ENCODE measurements around the gene RPL26. TPM values are rescaled to one million over a fixed set of nuclear protein-coding genes. Genes with fewer than 3 reads are reported as not detected.

Gene RPL26
- total and polyA plus RNA-seq, 2 donors (not counting 3 experiments of a cell fraction or from before 2014, with no cell fraction given), result 1,805 to 2,229 TPM

DNA sequence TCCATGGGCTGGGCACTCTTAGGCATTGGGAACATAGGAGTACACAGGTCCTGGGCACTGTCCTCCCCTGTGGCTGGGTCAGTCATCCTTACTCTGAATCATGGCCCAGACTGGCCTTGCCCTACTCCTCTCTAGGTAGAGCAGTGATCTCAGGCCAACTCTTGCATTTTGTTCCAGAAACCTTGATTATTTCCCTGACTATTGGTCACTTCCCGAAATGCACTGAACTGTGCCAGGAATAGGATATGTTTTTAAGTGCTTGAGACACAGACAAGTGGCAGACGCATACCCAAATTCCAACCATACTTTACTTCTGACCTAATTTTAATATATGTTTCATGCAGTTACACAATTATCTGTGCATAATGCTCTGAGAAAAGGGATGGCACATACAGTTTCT is 16.8 kb downstream of the RPL26 start:
- DNase-seq (ENCODE audit: low read depth, low spot score), result peak; percentile 91

More for the DNA sequence above, 16.8 kb downstream of the RPL26 start:
- H3K79me2 ChIP-seq (ENCODE audit: control insufficient read depth, insufficient read depth, low read length), result no peaks in the 10 kb centered on the region
- H3K36me3 ChIP-seq (ENCODE audit: control insufficient read depth in 2 of 2, extremely low read depth in 1 of 2, insufficient read depth in 2 of 2, low read length in 2 of 2), result peaks cover 4 to 10% of the 10 kb centered on the region in 2 experiments
- H3K27me3 ChIP-seq (ENCODE audit: control insufficient read depth in 2 of 2, insufficient read depth in 2 of 2, low read length in 2 of 2), result no peaks in the 10 kb centered on the region
- no peak for TF ChIP-seq EZH2 (IDR thresholded peaks at IDR 0.05; ENCODE audit: borderline replicate concordance, low read depth, low read length, severe bottlenecking)
- no peak for TF ChIP-seq MYC (IDR thresholded peaks at IDR 0.05; ENCODE audit: low read depth, low read length)
- no peak for TF ChIP-seq POLR2AphosphoS5 (IDR thresholded peaks at IDR 0.05; ENCODE audit: insufficient read depth, low read depth, low read length)
- TF ChIP-seq POLR2A (IDR thresholded peaks at IDR 0.05; ENCODE audit: low read depth, low read length), result no peak
- peak; percentile 76 for TF ChIP-seq JUN (IDR thresholded peaks at IDR 0.05; ENCODE audit: borderline replicate concordance, insufficient read depth, insufficient read length, low read depth)
- no peak for TF ChIP-seq FOS (IDR thresholded peaks at IDR 0.05; ENCODE audit: borderline replicate concordance, insufficient read depth, low read length)
- no peak for TF ChIP-seq MAX (IDR thresholded peaks at IDR 0.05; ENCODE audit: insufficient read depth, insufficient read length)
- TF ChIP-seq, protein P1, sequence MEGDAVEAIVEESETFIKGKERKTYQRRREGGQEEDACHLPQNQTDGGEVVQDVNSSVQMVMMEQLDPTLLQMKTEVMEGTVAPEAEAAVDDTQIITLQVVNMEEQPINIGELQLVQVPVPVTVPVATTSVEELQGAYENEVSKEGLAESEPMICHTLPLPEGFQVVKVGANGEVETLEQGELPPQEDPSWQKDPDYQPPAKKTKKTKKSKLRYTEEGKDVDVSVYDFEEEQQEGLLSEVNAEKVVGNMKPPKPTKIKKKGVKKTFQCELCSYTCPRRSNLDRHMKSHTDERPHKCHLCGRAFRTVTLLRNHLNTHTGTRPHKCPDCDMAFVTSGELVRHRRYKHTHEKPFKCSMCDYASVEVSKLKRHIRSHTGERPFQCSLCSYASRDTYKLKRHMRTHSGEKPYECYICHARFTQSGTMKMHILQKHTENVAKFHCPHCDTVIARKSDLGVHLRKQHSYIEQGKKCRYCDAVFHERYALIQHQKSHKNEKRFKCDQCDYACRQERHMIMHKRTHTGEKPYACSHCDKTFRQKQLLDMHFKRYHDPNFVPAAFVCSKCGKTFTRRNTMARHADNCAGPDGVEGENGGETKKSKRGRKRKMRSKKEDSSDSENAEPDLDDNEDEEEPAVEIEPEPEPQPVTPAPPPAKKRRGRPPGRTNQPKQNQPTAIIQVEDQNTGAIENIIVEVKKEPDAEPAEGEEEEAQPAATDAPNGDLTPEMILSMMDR (IDR thresholded peaks at IDR 0.05; ENCODE audit: extremely low read depth in 1 of 2, insufficient read depth in 1 of 2, low read depth in 1 of 2, low read length in 2 of 2), result no peak
- H2AFZ ChIP-seq (ENCODE audit: low read depth, low read length), result no peak overlapping the region
- POLR2A ChIA-PET, result no interaction called here
- FAIRE-seq, result peak; percentile 96
- H3K9me1 ChIP-seq (replicated peaks; ENCODE audit: control insufficient read depth, extremely low read depth, insufficient read depth, low read length), result no peaks in the 10 kb centered on the region
- H3K9ac ChIP-seq (replicated peaks; ENCODE audit: extremely low read depth, insufficient read depth, low read length), result peak overlapping the region; percentile 43
- no peak overlapping the region for H3K4me3 ChIP-seq (replicated peaks in 1 of 3; ENCODE audit: insufficient read depth in 1 of 3, low read depth in 1 of 3, low read length in 3 of 3)
- intact Hi-C loops (cut with micrococcal nuclease), result no loop called here
- dilution Hi-C loops (cut with MboI; ENCODE audit: extremely low pct_ligation_motif_present, low sequenced_read_pairs), result no loop called here
- CTCF ChIA-PET, result no interaction called here
- peak overlapping the region; percentile 87 for H3K27ac ChIP-seq (ENCODE audit: insufficient read depth, low read depth, low read length)
- peaks cover 29% of the 10 kb centered on the region for H3K4me1 ChIP-seq (ENCODE audit: control insufficient read depth, extremely low read depth, insufficient read depth, low read length)
- peak overlapping the region; percentile 44 for H3K4me2 ChIP-seq (ENCODE audit: insufficient read depth, low read length)
- no peaks in the 10 kb centered on the region for H4K20me1 ChIP-seq (replicated peaks; ENCODE audit: control insufficient read depth, extremely low read depth, insufficient read depth, low read length)
- no peaks in the 10 kb centered on the region for H3K9me3 ChIP-seq (replicated peaks; ENCODE audit: control insufficient read depth, insufficient read depth, low read length)
- BruUV-seq (replicated peaks), result no TSS peak

All from endothelial cell of umbilical vein (primary cell).